NCI-H345 (cell line): ENCODE measurements around the gene ITGB1.
"Not testable (repeated sequence)": the region's sequence is repeated elsewhere in the genome, so short reads cannot be mapped to it uniquely, and the experiment has no call there.

Source experiments
- DNase-seq: peaks from one replicate; lab custom pipeline; 2025; lab: John Stamatoyannopoulos, UW

ITGB1 gene

GRCh38 chr10:32937911-32938424, 20.1 kb downstream of the ITGB1 start:
- DNase-seq = no peak

DNA sequence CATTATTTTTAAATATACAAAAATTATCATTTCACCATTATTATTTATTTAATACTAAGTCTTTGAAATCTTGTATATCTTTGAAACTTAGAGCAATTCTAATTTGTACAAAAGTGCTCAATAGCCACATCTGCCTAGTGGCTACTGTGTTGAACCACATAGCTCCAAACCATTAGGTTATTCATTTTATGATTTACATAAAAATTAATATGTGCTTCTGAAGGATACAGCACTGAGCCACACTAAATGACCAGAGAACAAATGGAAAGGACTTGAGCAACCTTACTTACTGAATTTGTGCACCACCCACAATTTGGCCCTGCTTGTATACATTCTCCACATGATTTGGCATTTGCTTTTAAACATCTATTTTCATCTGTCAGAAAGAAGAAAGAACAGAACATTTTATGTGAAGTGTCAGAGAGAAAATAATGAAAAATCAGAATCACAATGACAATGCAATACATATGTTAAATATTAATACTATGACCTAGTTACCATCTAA, 25.8 kb downstream of the ITGB1 start:
- DNase-seq = no peak

GRCh38 chr10:32931593-32931992, 26.4 kb downstream of the ITGB1 start:
- DNase-seq = no peak

DNA sequence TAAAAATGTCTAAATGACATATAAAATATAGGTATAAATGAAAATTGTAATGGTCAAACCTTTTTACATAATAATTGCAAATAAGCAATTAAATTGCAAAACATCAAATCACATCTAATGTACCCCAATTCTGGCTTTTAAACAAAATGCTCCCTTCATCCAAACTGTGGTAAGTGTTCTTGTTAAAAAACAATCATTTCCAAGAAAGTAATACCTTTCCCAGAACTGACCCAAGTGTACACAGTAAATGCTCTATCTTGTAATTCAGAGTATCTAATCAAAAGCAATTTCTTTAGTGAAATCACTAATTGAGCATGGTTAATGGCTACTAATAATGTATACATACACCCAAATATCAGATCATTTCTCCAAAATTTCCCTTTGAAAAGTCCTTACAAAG, 28.0 kb downstream of the ITGB1 start:
- DNase-seq = no peak

DNA sequence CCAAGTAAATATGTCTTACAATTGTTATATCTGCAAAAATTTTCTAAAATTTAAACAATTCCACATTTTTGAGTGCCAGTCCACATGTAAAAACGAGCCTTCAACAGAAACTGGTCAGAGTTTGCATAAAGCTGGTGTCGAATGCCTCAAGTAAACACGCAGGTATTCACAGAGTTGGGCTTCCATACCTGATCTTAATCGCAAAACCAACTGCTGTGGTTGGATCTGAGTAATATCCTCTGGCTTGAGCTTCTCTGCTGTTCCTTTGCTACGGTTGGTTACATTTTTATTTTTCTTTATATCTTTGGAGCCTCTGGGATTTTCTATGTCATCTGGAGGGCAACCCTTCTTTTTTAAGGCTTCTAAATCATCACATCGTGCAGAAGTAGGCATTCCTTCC, 28.4 kb downstream of the ITGB1 start:
- no peak for DNase-seq

DNA sequence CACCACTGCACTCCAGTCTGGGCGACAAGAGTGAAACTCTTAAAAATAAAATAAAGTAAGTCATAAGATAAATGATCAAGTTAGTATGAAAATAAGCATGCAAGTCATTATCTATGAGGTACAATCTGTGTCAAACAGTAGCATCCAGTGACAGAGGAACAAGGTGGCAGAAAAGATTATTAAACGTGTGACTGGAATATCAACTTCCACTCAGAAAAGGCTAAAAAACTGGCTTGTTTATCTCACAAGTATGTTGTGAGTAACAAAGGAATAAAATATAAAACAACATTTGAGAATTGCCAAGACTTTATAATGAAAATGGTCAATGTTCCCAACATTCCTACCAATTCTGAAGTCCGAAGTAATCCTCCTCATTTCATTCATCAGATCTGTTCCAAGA, 30.3 kb downstream of the ITGB1 start:
- DNase-seq = no peak

DNA sequence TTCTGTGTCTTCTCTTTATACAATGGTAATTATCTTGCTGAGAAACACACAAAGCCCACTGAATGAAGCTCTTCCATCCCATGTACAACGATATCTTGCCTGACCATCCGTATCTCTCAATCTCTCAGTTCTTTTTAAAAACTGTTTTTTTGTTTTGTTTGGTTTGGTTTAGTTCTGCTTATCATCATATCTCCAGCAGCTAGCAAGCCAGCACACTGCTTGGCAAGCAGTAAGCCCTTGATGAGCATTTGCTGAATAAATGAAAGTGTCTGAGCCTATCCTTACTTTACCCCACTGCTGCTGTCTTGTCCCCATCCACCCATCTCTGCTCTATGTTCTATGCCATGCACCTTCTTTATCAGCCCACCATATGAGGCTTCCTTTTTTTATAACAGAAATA, 34.2 kb downstream of the ITGB1 start:
- DNase-seq = no peak

GRCh38 chr10:32923134-32923533, 34.9 kb downstream of the ITGB1 start:
- DNase-seq = no peak

DNA sequence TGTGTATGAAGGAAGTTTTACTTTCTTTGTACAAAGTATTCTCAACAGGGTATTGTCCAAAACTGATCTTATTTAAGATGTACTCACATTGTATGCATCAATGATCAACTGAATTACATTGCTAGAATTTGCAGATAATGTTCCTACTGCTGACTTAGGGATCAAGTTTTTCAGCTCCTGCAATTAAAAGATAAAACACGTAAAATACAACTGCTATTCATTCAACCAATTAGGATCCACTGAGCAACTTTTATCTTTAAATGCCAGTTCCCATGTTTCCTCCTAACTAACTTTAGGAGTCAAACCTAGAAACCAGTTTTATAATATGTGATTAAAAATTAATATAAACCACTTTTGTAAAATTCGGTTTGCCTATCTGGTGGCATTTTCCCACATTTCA, 35.9 kb downstream of the ITGB1 start:
- no peak for DNase-seq

- not testable (repeated sequence) for DNase-seq
Observed at GRCh38 chr10:32917817-32918216, 40.2 kb downstream of the ITGB1 start.

DNA sequence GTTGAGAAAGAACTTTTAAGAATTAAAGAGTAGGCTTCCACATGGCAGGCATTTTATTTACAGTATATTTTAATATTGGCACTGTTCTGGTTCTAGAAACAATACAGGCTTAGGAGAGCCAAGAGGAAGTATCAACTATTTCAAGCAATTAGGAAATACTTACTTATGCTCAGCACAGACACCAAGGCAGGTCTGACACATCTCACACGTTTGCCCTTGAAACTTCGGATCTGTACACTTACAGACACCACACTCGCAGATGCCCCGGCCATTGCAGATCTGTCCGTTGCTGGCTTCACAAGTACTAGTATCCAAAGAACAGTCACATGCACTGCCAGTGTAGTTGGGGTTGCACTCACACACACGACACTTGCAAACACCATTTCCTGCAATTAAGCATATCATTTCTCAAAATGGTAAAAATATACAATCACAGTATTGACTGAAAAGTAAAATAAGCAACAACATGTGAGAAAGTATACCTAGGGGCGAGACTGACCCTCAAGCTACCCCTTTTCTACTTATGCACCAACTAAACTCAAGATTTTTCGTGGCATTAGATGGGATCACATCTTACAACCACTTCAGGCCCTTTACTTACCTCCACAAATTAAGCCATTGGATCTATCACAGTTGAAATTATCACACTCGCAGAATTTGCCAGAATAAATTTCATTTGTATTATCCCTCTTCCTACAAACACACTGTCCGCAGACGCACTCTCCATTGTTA, 46.6 kb downstream of the ITGB1 start:
- no peak for DNase-seq

DNA sequence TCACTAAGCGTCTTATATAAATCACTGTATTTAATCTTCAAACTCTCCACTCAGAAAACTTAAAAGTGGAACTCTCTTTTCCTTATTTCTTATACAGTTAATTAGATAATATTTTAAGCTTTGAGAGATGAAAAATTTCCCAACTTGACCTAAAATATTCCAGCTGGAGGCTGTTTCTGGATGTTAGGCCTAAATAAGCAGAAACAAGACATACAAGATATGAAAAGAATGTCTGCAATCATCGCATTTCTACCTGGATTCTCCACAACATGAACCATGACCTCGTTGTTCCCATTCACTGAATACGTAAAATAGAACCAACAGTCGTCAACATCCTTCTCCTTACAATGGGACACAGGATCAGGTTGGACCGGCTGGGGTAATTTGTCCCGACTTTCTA, 48.1 kb downstream of the ITGB1 start:
- DNase-seq = not testable (repeated sequence)

- DNase-seq = no peak
Observed at GRCh38 chr10:32909456-32909855, 48.6 kb downstream of the ITGB1 start.

- no peak for DNase-seq
Observed at GRCh38 chr10:32906595-32906994, 51.4 kb downstream of the ITGB1 start.

- no peak for DNase-seq
Observed at GRCh38 chr10:32905466-32905865, 52.6 kb downstream of the ITGB1 start.

- no peak for DNase-seq
Observed at GRCh38 chr10:32901815-32902214, 56.2 kb downstream of the ITGB1 start.

DNA sequence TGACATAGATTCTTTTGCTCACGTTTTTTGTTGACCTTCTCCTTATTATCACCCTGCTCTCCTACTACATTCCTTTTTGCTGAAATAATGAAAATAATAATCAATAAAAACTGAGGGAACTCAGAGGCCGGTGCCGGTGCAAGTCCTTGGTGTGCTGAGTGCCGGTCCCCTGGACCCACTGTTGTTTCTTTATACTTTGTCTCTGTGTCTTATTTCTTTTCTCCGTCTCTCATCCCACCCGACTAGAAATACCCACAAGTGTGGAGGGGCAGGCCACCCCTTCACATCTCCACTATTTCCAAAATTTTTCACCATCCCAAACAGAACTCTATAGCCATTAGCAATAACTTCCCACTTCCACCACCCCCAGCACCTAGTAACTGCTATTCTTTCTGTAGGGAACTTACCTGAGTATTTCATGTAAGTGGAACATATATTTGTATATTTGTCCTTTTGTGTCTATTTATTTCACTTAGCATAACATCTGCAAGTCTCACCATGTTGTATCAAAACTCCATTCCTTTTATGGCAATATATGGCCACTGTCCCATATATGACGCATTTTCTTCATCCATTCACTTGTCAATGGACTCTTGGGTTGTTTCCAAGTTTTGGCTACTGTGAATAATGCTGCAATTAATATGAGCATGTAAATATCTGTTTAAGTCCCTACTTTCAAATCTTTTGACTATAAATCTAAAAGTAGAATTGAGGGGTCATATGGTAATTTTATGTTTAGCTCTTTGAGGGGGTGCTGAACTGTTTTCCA, 62.6 kb downstream of the ITGB1 start:
- DNase-seq = not testable (repeated sequence)

DNA sequence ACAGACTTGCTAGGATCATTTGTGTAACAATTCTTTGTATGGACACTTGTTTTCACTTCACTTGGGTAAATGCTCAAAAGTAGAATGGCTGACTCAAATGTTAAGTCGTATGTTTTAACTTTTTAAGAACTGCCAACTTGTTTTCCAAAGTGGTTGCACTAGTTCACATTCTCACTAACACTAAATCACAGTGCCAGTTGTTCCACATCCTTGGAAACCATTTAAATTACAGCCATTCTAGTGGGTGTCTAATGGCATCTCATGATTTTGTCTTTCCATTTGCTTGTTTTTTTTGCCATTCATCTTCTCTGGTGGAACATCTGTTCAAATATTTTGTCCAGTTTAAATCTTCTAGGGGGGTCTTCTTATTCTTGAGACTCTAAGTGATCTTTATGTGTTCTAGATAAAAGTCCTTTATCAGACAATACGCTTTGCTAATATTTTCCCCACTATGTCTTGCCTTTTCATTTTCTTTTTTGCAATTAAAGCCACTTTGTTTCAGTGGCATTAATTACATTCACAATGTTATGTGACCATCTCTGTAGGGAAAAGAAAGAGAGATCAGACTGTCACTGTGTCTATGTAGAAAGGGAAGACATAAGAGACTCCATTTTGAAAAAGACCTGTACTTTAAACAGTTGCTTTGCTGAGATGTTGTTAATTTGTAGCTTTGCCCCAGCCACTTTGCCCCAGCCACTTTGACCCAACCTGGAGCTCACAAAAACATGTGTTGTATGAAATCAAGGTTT, 63.9 kb downstream of the ITGB1 start:
- DNase-seq = no peak

DNA sequence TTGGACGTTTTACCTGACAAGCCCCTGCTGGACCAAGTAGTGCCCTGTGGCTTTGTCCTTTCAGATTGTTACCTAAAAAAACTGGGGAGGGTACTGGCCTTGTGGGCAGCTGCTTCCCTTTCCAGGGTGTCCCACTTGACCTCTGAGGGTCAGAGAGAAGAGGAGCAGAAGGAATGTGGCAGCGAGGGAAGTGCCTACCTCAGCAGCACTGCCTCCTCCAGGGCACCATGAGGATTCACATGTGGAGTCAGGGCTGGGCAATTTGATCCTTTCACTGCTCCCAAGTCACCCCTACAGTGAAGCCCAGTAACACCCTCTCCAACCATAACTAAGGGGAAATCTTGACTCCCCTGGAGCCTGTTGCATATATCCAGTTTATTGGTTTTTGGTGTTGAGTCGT, 64.6 kb downstream of the ITGB1 start:
- DNase-seq = no peak

DNA sequence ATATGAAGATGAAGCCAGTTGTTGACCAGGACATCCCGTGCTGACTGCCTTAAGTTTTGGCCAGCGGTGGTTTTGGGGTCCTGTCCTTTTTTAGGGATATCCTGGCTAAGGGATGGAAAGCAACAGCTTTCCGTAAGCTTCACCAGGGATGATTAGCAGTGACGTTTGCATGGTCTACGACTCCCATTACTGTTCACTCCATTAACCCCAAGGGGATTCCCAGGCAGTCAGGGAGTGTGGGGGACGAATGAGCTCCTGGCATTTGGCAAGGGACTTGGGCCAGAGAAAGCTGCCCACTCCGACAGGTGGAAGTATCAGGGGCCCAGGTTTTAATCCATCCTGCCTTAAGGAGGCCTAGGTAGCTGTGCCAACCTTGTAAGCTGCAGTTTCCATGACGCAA, 66.8 kb downstream of the ITGB1 start:
- DNase-seq = no peak

DNA sequence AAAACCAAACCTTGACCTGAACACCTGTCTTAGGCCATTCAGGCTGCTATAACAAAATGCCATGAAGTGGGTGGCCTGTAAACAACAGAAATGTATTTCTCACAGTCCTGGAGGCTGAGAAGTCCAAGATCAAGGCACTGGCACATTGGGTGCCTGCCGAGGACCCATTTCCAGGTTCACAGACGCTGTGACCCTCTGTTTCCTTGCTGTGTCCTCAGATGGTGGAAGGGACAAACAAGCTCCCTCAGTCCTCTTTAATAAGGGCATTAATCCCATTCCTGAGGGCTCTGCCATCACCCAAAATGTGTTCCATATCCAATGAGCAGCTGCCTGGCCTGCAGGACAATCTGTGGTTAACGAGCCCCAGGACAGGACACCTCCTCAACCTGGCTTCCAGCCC, 67.6 kb downstream of the ITGB1 start:
- DNase-seq = no peak

DNA sequence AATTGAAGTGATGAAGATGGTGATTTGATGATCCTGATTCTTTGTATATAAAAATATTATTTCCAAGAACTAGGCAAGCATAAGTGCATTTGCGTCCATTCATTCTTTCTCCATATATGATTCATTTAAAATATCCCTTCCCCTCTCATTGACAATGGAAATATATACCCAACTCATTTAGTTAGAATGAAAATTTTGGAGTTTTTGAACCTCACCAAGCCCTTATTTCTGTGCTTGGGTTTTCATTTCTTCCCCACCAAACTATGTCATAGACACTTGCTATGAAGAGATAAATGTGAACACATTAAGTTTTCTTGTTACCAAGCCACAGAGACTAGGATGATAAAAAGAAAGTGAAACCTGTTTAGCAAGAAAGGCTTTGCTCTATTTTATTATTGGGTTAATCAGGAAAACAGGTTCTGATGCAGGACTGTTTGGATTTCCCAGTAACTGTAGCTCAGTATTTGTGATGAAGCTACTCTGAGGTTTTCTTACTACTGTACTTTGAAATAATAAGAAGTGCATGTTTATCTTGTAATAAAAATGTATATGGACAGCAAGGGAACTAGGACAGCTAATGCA, 68.3 kb downstream of the ITGB1 start:
- no peak for DNase-seq
